ENCODE data around the gene CTPS1. TPM values are rescaled to one million over a fixed set of nuclear protein-coding genes. Genes with fewer than 3 reads are reported as not detected.

CTPS1 gene
- total RNA-seq, 1 experiment from 2014 or later, result 66.4 TPM

DNA sequence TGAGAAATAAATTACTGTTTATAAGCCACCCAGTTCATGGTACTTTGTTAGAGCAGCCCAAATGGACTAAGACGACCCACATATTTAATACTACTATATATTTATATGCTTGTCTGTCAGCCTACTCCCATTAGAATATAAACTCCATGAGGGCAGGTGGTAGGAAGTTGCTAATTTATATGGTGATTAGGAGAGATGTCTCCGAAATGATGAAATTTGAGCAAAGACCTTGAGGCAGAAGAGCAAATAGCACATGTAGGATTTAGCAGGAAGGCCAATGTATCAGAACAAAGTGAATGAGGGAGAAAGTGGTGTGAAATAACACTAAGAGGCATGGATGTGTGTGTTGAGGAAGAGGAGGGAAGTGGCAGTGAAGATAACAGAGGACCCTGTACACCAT is 52.7 kb downstream of the CTPS1 start:
- intact Hi-C loops (cut with micrococcal nuclease), result no loop called here
- no peaks in the 10 kb centered on the region for H3K9me3 ChIP-seq (ENCODE audit: control insufficient read depth in 1 of 2, insufficient read depth in 1 of 2, low read depth in 1 of 2, low read length in 2 of 2)
- H3K9me2 ChIP-seq (ENCODE audit: insufficient read depth), result no peaks in the 10 kb centered on the region
- no peak overlapping the region for H3K4me2 ChIP-seq (ENCODE audit: low read length)
- CTCF ChIA-PET, result no interaction called here
- RAD21 ChIA-PET (ENCODE audit: low non-redundant PET in 1 of 2, low total read pairs in 2 of 2, uncharacterized antibody in 2 of 2, unreplicated experiment in 2 of 2), result no interaction called here
- peaks cover 17 to 23% of the 10 kb centered on the region in 2 experiments for H3K36me3 ChIP-seq (ENCODE audit: control insufficient read depth in 1 of 2, insufficient read depth in 2 of 2, low read length in 2 of 2)
- H3K27ac ChIP-seq (ENCODE audit: low read depth, low read length), result no peak overlapping the region
- H3K4me3 ChIP-seq (replicated peaks in 1 of 2; ENCODE audit: low read depth in 1 of 2, low read length in 2 of 2), result no peak overlapping the region
- H3K79me2 ChIP-seq (ENCODE audit: insufficient read depth, low read length), result no peaks in the 10 kb centered on the region
- H2AFZ ChIP-seq (ENCODE audit: low read depth, low read length, poor library complexity, severe bottlenecking), result no peak overlapping the region
- BruUV-seq (replicated peaks), result no TSS peak
- H4K20me1 ChIP-seq (ENCODE audit: insufficient read depth), result no peaks in the 10 kb centered on the region
- POLR2A ChIA-PET, result no interaction called here
- no peak for DNase-seq (ENCODE audit: low read depth, low spot score)
- no peak overlapping the region for H3K9ac ChIP-seq (ENCODE audit: low read length)
- H3K4me1 ChIP-seq (ENCODE audit: control insufficient read depth in 1 of 2, insufficient read depth in 2 of 2, low read length in 2 of 2), result no peaks in the 10 kb centered on the region
- no peaks in the 10 kb centered on the region for H3K27me3 ChIP-seq (ENCODE audit: insufficient read depth, low read length)
- TF ChIP-seq CBX3 (IDR thresholded peaks at IDR 0.05; ENCODE audit: low read depth), result no peak
- TF ChIP-seq EGR1 (IDR thresholded peaks at IDR 0.05; ENCODE audit: low read depth), result no peak
- no peak for TF ChIP-seq CEBPB (IDR thresholded peaks at IDR 0.05; ENCODE audit: low read depth)
- TF ChIP-seq YY1 (IDR thresholded peaks at IDR 0.05; ENCODE audit: extremely low read depth, insufficient replicate concordance, low read depth, low read length), result no peak
- no peak for TF ChIP-seq POLR2A (IDR thresholded peaks at IDR 0.05; ENCODE audit: borderline replicate concordance, extremely low read depth, insufficient read depth, insufficient read length)
- no peak for TF ChIP-seq ATF3 (IDR thresholded peaks at IDR 0.05)
- no peak for TF ChIP-seq EZH2 (IDR thresholded peaks at IDR 0.05)
- TF ChIP-seq ELF1 (IDR thresholded peaks at IDR 0.05; ENCODE audit: borderline replicate concordance, low read depth), result no peak
- TF ChIP-seq ZNF274 (IDR thresholded peaks at IDR 0.05; ENCODE audit: low read depth, low read length), result no peak
- no peak for ATAC-seq

- H3K9ac ChIP-seq (ENCODE audit: low read length), result no peak overlapping the region
- no peak for ATAC-seq
- DNase-seq (ENCODE audit: low read depth, low spot score), result no peak
- RAD21 ChIA-PET (ENCODE audit: low non-redundant PET in 1 of 2, low total read pairs in 2 of 2, uncharacterized antibody in 2 of 2, unreplicated experiment in 2 of 2), result no interaction called here
- H3K79me2 ChIP-seq (ENCODE audit: insufficient read depth, low read length), result no peaks in the 10 kb centered on the region
- BruUV-seq (replicated peaks), result no TSS peak
- no peaks in the 10 kb centered on the region for H3K4me1 ChIP-seq (ENCODE audit: control insufficient read depth in 1 of 2, insufficient read depth in 2 of 2, low read length in 2 of 2)
- H3K9me2 ChIP-seq (ENCODE audit: insufficient read depth), result no peaks in the 10 kb centered on the region
- H3K36me3 ChIP-seq (ENCODE audit: control insufficient read depth in 1 of 2, insufficient read depth in 2 of 2, low read length in 2 of 2), result peaks cover 17 to 27% of the 10 kb centered on the region in 2 experiments
- no peak overlapping the region for H3K4me2 ChIP-seq (ENCODE audit: low read length)
- CTCF ChIA-PET, result no interaction called here
- H2AFZ ChIP-seq (ENCODE audit: low read depth, low read length, poor library complexity, severe bottlenecking), result no peak overlapping the region
- H3K27me3 ChIP-seq (ENCODE audit: insufficient read depth, low read length), result no peaks in the 10 kb centered on the region
- no peaks in the 10 kb centered on the region for H4K20me1 ChIP-seq (ENCODE audit: insufficient read depth)
- no peak overlapping the region for H3K27ac ChIP-seq (ENCODE audit: low read depth, low read length)
- POLR2A ChIA-PET, result no interaction called here
- no peak for TF ChIP-seq MAX (IDR thresholded peaks at IDR 0.05)
- TF ChIP-seq POLR2AphosphoS5 (IDR thresholded peaks at IDR 0.05; ENCODE audit: low read depth, low read length), result no peak
- TF ChIP-seq ZBTB33 (IDR thresholded peaks at IDR 0.05; ENCODE audit: extremely low read depth, insufficient replicate concordance, low read length), result no peak
- TF ChIP-seq ATF3 (IDR thresholded peaks at IDR 0.05), result no peak
- TF ChIP-seq CBX3 (IDR thresholded peaks at IDR 0.05; ENCODE audit: low read depth), result no peak
- TF ChIP-seq SP1 (IDR thresholded peaks at IDR 0.05; ENCODE audit: low read depth), result no peak
- no peak for TF ChIP-seq RAD21 (IDR thresholded peaks at IDR 0.05; ENCODE audit: low read depth)
- TF ChIP-seq, protein P1, sequence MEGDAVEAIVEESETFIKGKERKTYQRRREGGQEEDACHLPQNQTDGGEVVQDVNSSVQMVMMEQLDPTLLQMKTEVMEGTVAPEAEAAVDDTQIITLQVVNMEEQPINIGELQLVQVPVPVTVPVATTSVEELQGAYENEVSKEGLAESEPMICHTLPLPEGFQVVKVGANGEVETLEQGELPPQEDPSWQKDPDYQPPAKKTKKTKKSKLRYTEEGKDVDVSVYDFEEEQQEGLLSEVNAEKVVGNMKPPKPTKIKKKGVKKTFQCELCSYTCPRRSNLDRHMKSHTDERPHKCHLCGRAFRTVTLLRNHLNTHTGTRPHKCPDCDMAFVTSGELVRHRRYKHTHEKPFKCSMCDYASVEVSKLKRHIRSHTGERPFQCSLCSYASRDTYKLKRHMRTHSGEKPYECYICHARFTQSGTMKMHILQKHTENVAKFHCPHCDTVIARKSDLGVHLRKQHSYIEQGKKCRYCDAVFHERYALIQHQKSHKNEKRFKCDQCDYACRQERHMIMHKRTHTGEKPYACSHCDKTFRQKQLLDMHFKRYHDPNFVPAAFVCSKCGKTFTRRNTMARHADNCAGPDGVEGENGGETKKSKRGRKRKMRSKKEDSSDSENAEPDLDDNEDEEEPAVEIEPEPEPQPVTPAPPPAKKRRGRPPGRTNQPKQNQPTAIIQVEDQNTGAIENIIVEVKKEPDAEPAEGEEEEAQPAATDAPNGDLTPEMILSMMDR (IDR thresholded peaks at IDR 0.05 in 2 of 3, conservative IDR thresholded peaks at IDR 0.05 in 1 of 3; ENCODE audit: borderline replicate concordance in 1 of 3, insufficient read depth in 1 of 3, low read depth in 2 of 3, low read length in 2 of 3), result no peak
- no peak for TF ChIP-seq POLR2A (IDR thresholded peaks at IDR 0.05; ENCODE audit: borderline replicate concordance, extremely low read depth, insufficient read depth, insufficient read length)
- TF ChIP-seq EGR1 (IDR thresholded peaks at IDR 0.05; ENCODE audit: low read depth), result no peak
- no peak for TF ChIP-seq ZNF274 (IDR thresholded peaks at IDR 0.05; ENCODE audit: low read depth, low read length)
- TF ChIP-seq EZH2 (IDR thresholded peaks at IDR 0.05), result no peak
- TF ChIP-seq JUND (IDR thresholded peaks at IDR 0.05), result no peak
- no peak for TF ChIP-seq SRF (IDR thresholded peaks at IDR 0.05; ENCODE audit: low read depth)
- no peaks in the 10 kb centered on the region for H3K9me3 ChIP-seq (ENCODE audit: control insufficient read depth in 1 of 2, insufficient read depth in 1 of 2, low read depth in 1 of 2, low read length in 2 of 2)
- no peak overlapping the region for H3K4me3 ChIP-seq (replicated peaks in 1 of 2; ENCODE audit: low read depth in 1 of 2, low read length in 2 of 2)
- intact Hi-C loops (cut with micrococcal nuclease), result no loop called here
These were observed 53.8 kb downstream of the CTPS1 start for GRCh38 chr1:41033272-41033671.
